ENCODE measurements around the gene AREL1. TPM values are rescaled to one million over a fixed set of nuclear protein-coding genes. Genes with fewer than 3 reads are reported as not detected.
A peak's percentile ranks its signal among the peaks of the same experiment; 100 is the strongest.

Gene AREL1
- total and polyA plus RNA-seq, 2 donors (not counting 3 experiments of a cell fraction or from before 2014, with no cell fraction given) = 46.4 to 67.2 TPM

DNA sequence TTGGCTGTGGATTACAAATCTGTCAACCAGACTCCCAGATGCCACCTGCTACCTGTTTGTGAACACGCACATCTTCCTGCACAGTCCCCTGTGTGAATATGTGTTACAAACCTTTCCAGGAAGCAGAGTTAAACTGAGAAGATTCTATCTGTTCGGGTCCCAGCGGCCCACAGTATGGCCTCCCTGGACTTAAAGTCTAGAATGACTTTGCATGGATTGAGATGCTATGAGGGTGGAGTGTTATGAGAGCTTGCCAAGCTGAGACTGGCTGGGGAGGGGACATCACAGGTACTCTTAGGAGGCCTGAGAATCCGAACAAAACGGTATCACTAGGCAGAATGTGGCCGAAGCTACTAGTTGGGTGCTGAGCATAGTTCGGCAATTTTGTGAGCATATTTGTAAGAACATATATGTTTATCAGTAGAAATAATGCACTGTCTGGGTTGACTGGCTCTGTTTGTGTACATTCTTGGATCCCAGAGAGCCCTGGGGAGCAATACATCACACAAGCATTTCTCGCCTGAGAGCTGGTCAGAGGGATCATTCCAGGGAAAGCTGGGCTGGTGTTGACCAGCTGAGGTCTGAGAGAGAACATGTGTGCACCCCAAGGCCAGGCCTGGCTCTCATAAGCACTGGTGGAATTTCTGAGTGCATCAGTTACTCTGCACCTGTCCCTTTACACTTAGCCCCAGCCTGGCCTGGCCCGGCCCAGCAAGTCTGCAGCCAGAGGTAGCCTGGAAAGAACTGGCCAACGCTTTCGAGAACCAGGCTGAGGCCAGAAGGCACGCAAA, 71.1 kb downstream of the AREL1 start:
- no peaks in the 10 kb centered on the region for H3K79me2 ChIP-seq (ENCODE audit: control insufficient read depth, insufficient read depth, low read length)
- no peaks in the 10 kb centered on the region for H3K27me3 ChIP-seq (ENCODE audit: control insufficient read depth in 2 of 2, insufficient read depth in 2 of 2, low read length in 2 of 2)
- ChIA-PET POLR2A (interaction anchor here (0.5 to 0.6 kb wide), 2 partner anchors 19 to 23 kb away, joined by 3 to 6 read pairs; no protein-coding TSS in a partner anchor), CTCF (interaction anchor here (0.6 to 2.4 kb wide), 3 partner anchors 29 to 362 kb away, joined by 3 to 5 read pairs (median 3); no protein-coding TSS in a partner anchor)
- no peak for FAIRE-seq
- H3K9me1 ChIP-seq (replicated peaks; ENCODE audit: control insufficient read depth, extremely low read depth, insufficient read depth, low read length) = no peaks in the 10 kb centered on the region
- no peak overlapping the region for H3K9ac ChIP-seq (replicated peaks; ENCODE audit: extremely low read depth, insufficient read depth, low read length)
- BruUV-seq (replicated peaks) = no TSS peak
- H3K4me2 ChIP-seq (ENCODE audit: insufficient read depth, low read length) = no peak overlapping the region
- H3K4me3 ChIP-seq (replicated peaks in 1 of 3; ENCODE audit: insufficient read depth in 1 of 3, low read depth in 1 of 3, low read length in 3 of 3) = no peak overlapping the region
- H3K27ac ChIP-seq (ENCODE audit: insufficient read depth, low read depth, low read length) = no peak overlapping the region
- no peak for DNase-seq (ENCODE audit: low read depth, low spot score)
- peaks cover 16% of the 10 kb centered on the region for H3K4me1 ChIP-seq (ENCODE audit: control insufficient read depth, extremely low read depth, insufficient read depth, low read length)
- H3K9me3 ChIP-seq (replicated peaks; ENCODE audit: control insufficient read depth, insufficient read depth, low read length) = no peaks in the 10 kb centered on the region
- intact Hi-C loops (cut with micrococcal nuclease) = no loop called here
- no peak overlapping the region for H2AFZ ChIP-seq (ENCODE audit: low read depth, low read length)
- no peak for TF ChIP-seq EZH2 (IDR thresholded peaks at IDR 0.05; ENCODE audit: borderline replicate concordance, low read depth, low read length, severe bottlenecking)
- no peak for TF ChIP-seq POLR2AphosphoS5 (IDR thresholded peaks at IDR 0.05; ENCODE audit: insufficient read depth, low read depth, low read length)
- no peaks in the 10 kb centered on the region for H3K36me3 ChIP-seq (ENCODE audit: control insufficient read depth in 2 of 2, extremely low read depth in 1 of 2, insufficient read depth in 2 of 2, low read length in 2 of 2)
- no peaks in the 10 kb centered on the region for H4K20me1 ChIP-seq (replicated peaks; ENCODE audit: control insufficient read depth, extremely low read depth, insufficient read depth, low read length)
- dilution Hi-C loops (cut with MboI; ENCODE audit: extremely low pct_ligation_motif_present, low sequenced_read_pairs) = no loop called here

DNA sequence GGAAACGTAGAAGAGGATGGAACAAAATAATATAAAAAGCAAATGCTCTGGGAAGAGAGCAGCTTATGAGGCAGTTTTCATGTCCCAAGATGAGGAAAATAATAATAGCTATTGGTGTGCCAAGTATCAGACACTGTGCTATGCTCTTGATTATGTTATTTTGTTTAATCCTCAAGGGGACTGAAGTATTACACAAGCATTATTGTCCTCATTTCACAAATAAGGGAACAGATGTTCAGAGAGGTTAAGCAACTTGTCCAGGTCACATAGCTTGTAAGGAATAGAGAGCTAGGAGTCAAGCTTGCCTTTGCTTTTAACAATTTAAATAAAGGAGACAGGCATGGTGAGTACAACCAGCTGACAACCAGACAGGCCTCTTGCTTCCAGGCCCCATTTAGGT, 73.9 kb downstream of the AREL1 start:
- DNase-seq (ENCODE audit: low read depth, low spot score) (no peak), FAIRE-seq (no peak)
- H3K4me3 ChIP-seq (replicated peaks in 1 of 3; ENCODE audit: insufficient read depth in 1 of 3, low read depth in 1 of 3, low read length in 3 of 3) = no peak overlapping the region
- H3K4me2 ChIP-seq (ENCODE audit: insufficient read depth, low read length) = no peak overlapping the region
- no peaks in the 10 kb centered on the region for H3K9me1 ChIP-seq (replicated peaks; ENCODE audit: control insufficient read depth, extremely low read depth, insufficient read depth, low read length)
- BruUV-seq (replicated peaks) = no TSS peak
- no peak overlapping the region for H2AFZ ChIP-seq (ENCODE audit: low read depth, low read length)
- dilution Hi-C loops (cut with MboI; ENCODE audit: extremely low pct_ligation_motif_present, low sequenced_read_pairs) (no loop called here), intact Hi-C loops (cut with micrococcal nuclease) (loop anchor here (1.0 kb wide), 1 partner anchor 27 kb away; the partner anchor contains the start of gene LTBP2)
- no peaks in the 10 kb centered on the region for H3K27me3 ChIP-seq (ENCODE audit: control insufficient read depth in 2 of 2, insufficient read depth in 2 of 2, low read length in 2 of 2)
- H3K4me1 ChIP-seq (ENCODE audit: control insufficient read depth, extremely low read depth, insufficient read depth, low read length) = peaks cover 20% of the 10 kb centered on the region
- peak overlapping the region; percentile 88 for H3K27ac ChIP-seq (ENCODE audit: insufficient read depth, low read depth, low read length)
- CTCF ChIA-PET = interaction anchor here (1.6 to 7.1 kb wide), 6 partner anchors 9 to 28 kb away, joined by 6 to 96 read pairs (median 10); partner anchors contain the start of gene LTBP2
- TF ChIP-seq GATA2 (IDR thresholded peaks at IDR 0.05; ENCODE audit: insufficient read depth, insufficient read length, low read depth, low read length) (no peak), POLR2A (IDR thresholded peaks at IDR 0.05; ENCODE audit: low read depth, low read length) (no peak), EZH2 (IDR thresholded peaks at IDR 0.05; ENCODE audit: borderline replicate concordance, low read depth, low read length, severe bottlenecking) (no peak), MYC (IDR thresholded peaks at IDR 0.05; ENCODE audit: low read depth, low read length) (no peak), POLR2AphosphoS5 (IDR thresholded peaks at IDR 0.05; ENCODE audit: insufficient read depth, low read depth, low read length) (no peak), JUN (IDR thresholded peaks at IDR 0.05; ENCODE audit: borderline replicate concordance, insufficient read depth, insufficient read length, low read depth) (no peak), FOS (IDR thresholded peaks at IDR 0.05; ENCODE audit: borderline replicate concordance, insufficient read depth, low read length) (no peak)
- TF ChIP-seq, protein P1, sequence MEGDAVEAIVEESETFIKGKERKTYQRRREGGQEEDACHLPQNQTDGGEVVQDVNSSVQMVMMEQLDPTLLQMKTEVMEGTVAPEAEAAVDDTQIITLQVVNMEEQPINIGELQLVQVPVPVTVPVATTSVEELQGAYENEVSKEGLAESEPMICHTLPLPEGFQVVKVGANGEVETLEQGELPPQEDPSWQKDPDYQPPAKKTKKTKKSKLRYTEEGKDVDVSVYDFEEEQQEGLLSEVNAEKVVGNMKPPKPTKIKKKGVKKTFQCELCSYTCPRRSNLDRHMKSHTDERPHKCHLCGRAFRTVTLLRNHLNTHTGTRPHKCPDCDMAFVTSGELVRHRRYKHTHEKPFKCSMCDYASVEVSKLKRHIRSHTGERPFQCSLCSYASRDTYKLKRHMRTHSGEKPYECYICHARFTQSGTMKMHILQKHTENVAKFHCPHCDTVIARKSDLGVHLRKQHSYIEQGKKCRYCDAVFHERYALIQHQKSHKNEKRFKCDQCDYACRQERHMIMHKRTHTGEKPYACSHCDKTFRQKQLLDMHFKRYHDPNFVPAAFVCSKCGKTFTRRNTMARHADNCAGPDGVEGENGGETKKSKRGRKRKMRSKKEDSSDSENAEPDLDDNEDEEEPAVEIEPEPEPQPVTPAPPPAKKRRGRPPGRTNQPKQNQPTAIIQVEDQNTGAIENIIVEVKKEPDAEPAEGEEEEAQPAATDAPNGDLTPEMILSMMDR (IDR thresholded peaks at IDR 0.05; ENCODE audit: extremely low read depth in 1 of 2, insufficient read depth in 1 of 2, low read depth in 1 of 2, low read length in 2 of 2) = no peak
- TF ChIP-seq, protein P2, sequence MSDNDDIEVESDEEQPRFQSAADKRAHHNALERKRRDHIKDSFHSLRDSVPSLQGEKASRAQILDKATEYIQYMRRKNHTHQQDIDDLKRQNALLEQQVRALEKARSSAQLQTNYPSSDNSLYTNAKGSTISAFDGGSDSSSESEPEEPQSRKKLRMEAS (IDR thresholded peaks at IDR 0.05; ENCODE audit: insufficient read depth, insufficient read length) = no peak
- H3K9ac ChIP-seq (replicated peaks; ENCODE audit: extremely low read depth, insufficient read depth, low read length) = no peak overlapping the region
- H3K79me2 ChIP-seq (ENCODE audit: control insufficient read depth, insufficient read depth, low read length) = no peaks in the 10 kb centered on the region
- no peaks in the 10 kb centered on the region for H3K9me3 ChIP-seq (replicated peaks; ENCODE audit: control insufficient read depth, insufficient read depth, low read length)
- POLR2A ChIA-PET = interaction anchor here (1.1 to 2.0 kb wide), 2 partner anchors 9 to 18 kb away, joined by 3 to 8 read pairs; no protein-coding TSS in a partner anchor
- H4K20me1 ChIP-seq (replicated peaks; ENCODE audit: control insufficient read depth, extremely low read depth, insufficient read depth, low read length) = no peaks in the 10 kb centered on the region
- H3K36me3 ChIP-seq (ENCODE audit: control insufficient read depth in 2 of 2, extremely low read depth in 1 of 2, insufficient read depth in 2 of 2, low read length in 2 of 2) = no peaks in the 10 kb centered on the region
